PC-3 (cell line): ENCODE measurements around the gene MFSD2B. TPM values are rescaled to one million over a fixed set of nuclear protein-coding genes. Genes with fewer than 3 reads are reported as not detected.

Experiments
- ATAC-seq: fragments of 200-7000 bp; cut with Tn5 transposase; 2 replicates; pipeline ENCODE4 v1.9.1; 2020; ENCODE audit warnings: mild to moderate bottlenecking, moderate library complexity
- BruUV-seq: library from RNA; stranded (reverse); fragments of 400-500 nt; replicated peaks from 2 replicates; lab custom pipeline; 2021; lab: Mats Ljungman, UMichigan
- CTCF ChIA-PET: fragments of 300-600 bp; sonication (Branson Sonifier 250); formaldehyde crosslinking; loops from one replicate; lab custom pipeline; 2022; ENCODE audit warnings: antibody characterized with exemption; lab: Charles Lee
- POLR2A ChIA-PET: fragments of 300-600 bp; sonication (Branson Sonifier 250); formaldehyde crosslinking; loops from one replicate; lab custom pipeline; 2022; ENCODE audit warnings: antibody characterized with exemption; ENCODE audit not compliant: unreplicated experiment; lab: Charles Lee
- DNase-seq: peaks from one replicate; pipeline ENCODE4 v3.0.0-alpha.2; 2015
- H2AFZ ChIP-seq: fragments of 300-600 bp; sonication (generic); 2 replicates; pipeline ENCODE4 v1.6.0; 2016; ENCODE audit warnings: antibody characterized with exemption, low read length
- H3F3A ChIP-seq: fragments of 300-600 bp; sonication (generic); one replicate; pipeline ENCODE4 v1.6.0; 2017; ENCODE audit warnings: antibody characterized with exemption, low read length, control low read depth, mild to moderate bottlenecking; ENCODE audit not compliant: unreplicated experiment
- H3K27ac ChIP-seq: fragments of 300-600 bp; sonication (generic); 2 replicates; pipeline ENCODE4 v1.5.1; 2016; ENCODE audit warnings: mild to moderate bottlenecking, low read length
- H3K27me3 ChIP-seq: fragments of 300-600 bp; sonication (generic); 2 replicates; pipeline ENCODE4 v1.6.1; 2016; ENCODE audit warnings: low read length, mixed read lengths
- H3K36me3 ChIP-seq: fragments of 300-600 bp; sonication (generic); 2 replicates; pipeline ENCODE4 v1.6.1; 2016; ENCODE audit warnings: low read depth, mixed run types, low read length, mixed read lengths
- H3K4me1 ChIP-seq: fragments of 300-600 bp; sonication (generic); 2 replicates; pipeline ENCODE4 v1.5.1; 2016; ENCODE audit warnings: low read length; ENCODE audit not compliant: insufficient read depth
- H3K4me2 ChIP-seq: fragments of 300-600 bp; sonication (generic); 2 replicates; pipeline ENCODE4 v1.6.0; 2016; ENCODE audit warnings: low read length
- H3K4me3 ChIP-seq: fragments of 300-600 bp; sonication (generic); 2 replicates; pipeline ENCODE4 v1.5.1; 2016; ENCODE audit warnings: mild to moderate bottlenecking, low read length, mixed read lengths
- H3K79me2 ChIP-seq: fragments of 300-600 bp; sonication (generic); 2 replicates; pipeline ENCODE4 v1.6.1; 2017; ENCODE audit warnings: low read length, mixed read lengths
- H3K9ac ChIP-seq: fragments of 300-600 bp; sonication (generic); 2 replicates; pipeline ENCODE4 v1.6.0; 2016; ENCODE audit warnings: mild to moderate bottlenecking, low read length
- H3K9me2 ChIP-seq: fragments of 300-600 bp; sonication (generic); replicated peaks from 2 replicates; pipeline ENCODE4 v1.6.1; 2016; ENCODE audit warnings: mixed run types, low read length, mixed read lengths
- H3K9me3 ChIP-seq: fragments of 300-600 bp; sonication (generic); 2 replicates; pipeline ENCODE4 v1.6.1; 2016; ENCODE audit warnings: low read length, mixed read lengths
- H4K20me1 ChIP-seq: fragments of 300-600 bp; sonication (generic); 2 replicates; pipeline ENCODE4 v1.6.1; 2016; ENCODE audit warnings: low read length, mixed read lengths
- EZH2 ChIP-seq: fragments of 300-600 bp; sonication (generic); IDR thresholded peaks from one replicate; pipeline ENCODE4 v1.6.1; 2017; ENCODE audit warnings: antibody characterized with exemption, mild to moderate bottlenecking, low read length; ENCODE audit not compliant: unreplicated experiment
- EZH2phosphoT487 ChIP-seq: fragments of 300-600 bp; sonication (generic); IDR thresholded peaks from 2 replicates; pipeline ENCODE4 v1.6.1; 2018; ENCODE audit warnings: mild to moderate bottlenecking, antibody characterized with exemption, low read length, borderline replicate concordance
- intact Hi-C: fragments of 100-400 bp; cut with micrococcal nuclease; formaldehyde crosslinking; loops from 2 replicates; pipeline ENCODE4 v1.9.0; 2023
- total RNA-seq: library from RNA; depleted of rRNA; stranded (reverse); fragments of >200 nt; gene quantifications from 2 replicates; pipeline ENCODE4 v1.2.3, GENCODE V29; 2014
- TF ChIP-seq, protein P1 (sequence below): fragments of 300-600 bp; sonication (generic); conservative IDR thresholded peaks from 2 replicates; pipeline ENCODE4 v1.5.1; 2017; ENCODE audit warnings: antibody characterized with exemption, low read depth, mild to moderate bottlenecking, low read length

The MFSD2B gene
- total RNA-seq, 1 experiment from 2014 or later = not detected

DNA sequence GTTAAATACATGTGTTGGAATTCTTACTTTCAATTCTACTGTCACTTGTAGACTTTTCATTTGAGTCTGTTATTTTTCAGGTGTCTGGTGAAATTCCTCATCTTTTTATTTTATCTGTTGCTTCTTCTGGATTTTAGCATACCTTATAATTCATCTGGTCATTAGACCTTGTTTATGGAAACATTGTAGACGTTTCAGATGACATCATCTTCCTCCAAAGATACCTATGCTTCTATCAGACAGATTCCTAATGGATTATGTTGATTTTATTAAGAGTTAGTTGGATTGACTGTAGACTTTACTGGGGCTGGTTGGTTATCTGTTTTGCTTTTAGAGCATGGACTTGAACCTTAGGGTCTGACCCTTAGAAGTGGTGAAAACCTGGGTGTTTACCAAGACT is 15.3 kb upstream of the MFSD2B start:
- ATAC-seq = no peak
- Histone ChIP-seq H4K20me1 (no peaks in the 10 kb centered on the region), H3K9me2 (no peaks in the 10 kb centered on the region), H3F3A (no peaks in the 10 kb centered on the region), H3K4me1 (no peaks in the 10 kb centered on the region), H2AFZ (no peak overlapping the region), H3K27ac (no peak overlapping the region), H3K4me2 (no peak overlapping the region), H3K36me3 (no peaks in the 10 kb centered on the region), H3K4me3 (no peak overlapping the region), H3K79me2 (no peaks in the 10 kb centered on the region), H3K27me3 (no peaks in the 10 kb centered on the region), H3K9ac (no peak overlapping the region), H3K9me3 (no peaks in the 10 kb centered on the region)
- ChIA-PET CTCF (no interaction called here), POLR2A (no interaction called here)
- TF ChIP-seq EZH2 = no peak
- TF ChIP-seq EZH2phosphoT487 = no peak
- TF ChIP-seq, protein P1, sequence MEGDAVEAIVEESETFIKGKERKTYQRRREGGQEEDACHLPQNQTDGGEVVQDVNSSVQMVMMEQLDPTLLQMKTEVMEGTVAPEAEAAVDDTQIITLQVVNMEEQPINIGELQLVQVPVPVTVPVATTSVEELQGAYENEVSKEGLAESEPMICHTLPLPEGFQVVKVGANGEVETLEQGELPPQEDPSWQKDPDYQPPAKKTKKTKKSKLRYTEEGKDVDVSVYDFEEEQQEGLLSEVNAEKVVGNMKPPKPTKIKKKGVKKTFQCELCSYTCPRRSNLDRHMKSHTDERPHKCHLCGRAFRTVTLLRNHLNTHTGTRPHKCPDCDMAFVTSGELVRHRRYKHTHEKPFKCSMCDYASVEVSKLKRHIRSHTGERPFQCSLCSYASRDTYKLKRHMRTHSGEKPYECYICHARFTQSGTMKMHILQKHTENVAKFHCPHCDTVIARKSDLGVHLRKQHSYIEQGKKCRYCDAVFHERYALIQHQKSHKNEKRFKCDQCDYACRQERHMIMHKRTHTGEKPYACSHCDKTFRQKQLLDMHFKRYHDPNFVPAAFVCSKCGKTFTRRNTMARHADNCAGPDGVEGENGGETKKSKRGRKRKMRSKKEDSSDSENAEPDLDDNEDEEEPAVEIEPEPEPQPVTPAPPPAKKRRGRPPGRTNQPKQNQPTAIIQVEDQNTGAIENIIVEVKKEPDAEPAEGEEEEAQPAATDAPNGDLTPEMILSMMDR = no peak
- no TSS peak for BruUV-seq
- intact Hi-C loops = no loop called here
- DNase-seq = no peak

DNA sequence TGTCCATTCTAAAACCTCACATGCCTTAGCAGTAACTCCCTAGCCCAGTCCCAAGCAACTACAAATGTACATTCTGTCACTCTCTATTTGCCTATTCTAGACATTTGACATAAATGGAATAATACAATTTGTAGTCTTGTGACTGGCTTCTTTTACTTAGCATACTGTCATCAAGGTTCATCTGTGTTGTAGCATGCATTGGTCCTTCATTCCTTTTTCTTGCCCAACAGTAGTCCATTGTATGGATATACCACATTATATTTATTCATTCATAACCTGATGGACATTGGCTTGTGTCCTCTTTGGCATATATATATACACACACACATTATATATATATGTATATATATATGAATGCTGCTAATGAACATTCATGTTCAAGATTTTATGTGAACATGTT is 2.2 kb upstream of the MFSD2B start:
- ChIA-PET POLR2A (no interaction called here), CTCF (no interaction called here)
- intact Hi-C loops = no loop called here
- DNase-seq = no peak
- Histone ChIP-seq H3F3A (no peaks in the 10 kb centered on the region), H3K9ac (no peak overlapping the region), H3K27ac (no peak overlapping the region), H3K79me2 (no peaks in the 10 kb centered on the region), H3K9me3 (no peaks in the 10 kb centered on the region), H4K20me1 (no peaks in the 10 kb centered on the region), H3K27me3 (no peaks in the 10 kb centered on the region), H3K4me1 (peaks cover 6% of the 10 kb centered on the region), H3K36me3 (no peaks in the 10 kb centered on the region), H3K4me3 (no peak overlapping the region), H3K4me2 (no peak overlapping the region), H3K9me2 (no peaks in the 10 kb centered on the region), H2AFZ (no peak overlapping the region)
- ATAC-seq = no peak
- no TSS peak for BruUV-seq
- TF ChIP-seq EZH2 (no peak), EZH2phosphoT487 (no peak)
- TF ChIP-seq, protein P1 = no peak

DNA sequence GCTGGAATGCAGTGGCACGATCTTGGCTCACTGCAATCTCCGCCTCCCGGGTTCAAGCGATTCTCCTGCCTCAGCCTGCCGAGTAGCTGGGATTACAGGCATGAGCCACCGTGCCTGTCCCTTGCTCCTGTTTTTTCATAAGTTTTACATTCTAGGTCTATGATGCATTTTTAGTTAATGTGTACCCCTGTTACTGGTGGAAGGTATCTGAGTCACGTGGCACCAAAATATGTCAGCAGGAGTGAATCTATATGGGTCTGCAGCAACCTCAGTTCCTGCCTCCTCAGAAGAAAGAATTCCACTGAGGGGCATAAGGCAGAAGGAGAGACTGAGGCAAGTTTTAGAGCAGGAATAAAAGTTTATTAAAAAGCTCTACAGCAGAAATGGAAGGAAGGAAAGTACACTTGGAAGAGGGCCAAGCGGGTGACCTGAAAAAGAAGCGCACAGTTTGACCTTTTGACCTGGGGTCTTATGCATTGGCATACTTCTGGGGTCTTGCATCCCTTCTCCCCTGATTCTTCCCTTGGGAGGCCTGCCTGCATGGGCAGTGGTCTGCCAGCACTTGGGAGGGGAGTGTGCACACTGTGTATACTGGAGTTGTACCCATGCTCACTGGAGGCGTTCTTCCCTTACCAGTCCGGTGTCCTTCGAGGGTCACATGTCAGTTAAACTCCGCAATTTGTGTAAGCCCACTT is 1.1 kb upstream of the MFSD2B start:
- ChIA-PET POLR2A (no interaction called here), CTCF (no interaction called here)
- ATAC-seq = no peak

More for the DNA sequence above, 1.1 kb upstream of the MFSD2B start:
- H3K4me3 ChIP-seq = no peak overlapping the region
- peaks cover 12% of the 10 kb centered on the region for H3K4me1 ChIP-seq
- no peak overlapping the region for H3K9ac ChIP-seq
- no TSS peak for BruUV-seq
- no peaks in the 10 kb centered on the region for H4K20me1 ChIP-seq
- H3F3A ChIP-seq = no peaks in the 10 kb centered on the region
- TF ChIP-seq, protein P1 = no peak
- TF ChIP-seq EZH2 (no peak), EZH2phosphoT487 (no peak)
- no peak overlapping the region for H3K4me2 ChIP-seq
- H3K79me2 ChIP-seq = no peaks in the 10 kb centered on the region
- no peaks in the 10 kb centered on the region for H3K36me3 ChIP-seq
- intact Hi-C loops = no loop called here
- no peaks in the 10 kb centered on the region for H3K9me2 ChIP-seq
- H3K9me3 ChIP-seq = no peaks in the 10 kb centered on the region
- no peak for DNase-seq
- no peaks in the 10 kb centered on the region for H3K27me3 ChIP-seq
- H2AFZ ChIP-seq = no peak overlapping the region
- H3K27ac ChIP-seq = no peak overlapping the region
